Activated T-helper 17 cell treated with anti-CD3 and anti-CD28 coated beads, Interleukin-2, amount 50 U/mL, for 72 hours (primary cell): ENCODE data around the gene ANKRD40. TPM values are rescaled to one million over a fixed set of nuclear protein-coding genes. Genes with fewer than 3 reads are reported as not detected.
"Not testable (repeated sequence)": the region's sequence is repeated elsewhere in the genome, so short reads cannot be mapped to it uniquely, and the experiment has no call there.

Experiments used
- ATAC-seq: fragments of 150-1000 bp; cut with Tn5 transposase; replicated peaks from 2 replicates; pipeline ENCODE4 v1.10.0; 2021; ENCODE audit warnings: mild to moderate bottlenecking, moderate library complexity
- H3K27ac Mint-ChIP-seq: one replicate; pipeline ENCODE4 v1.8.0; 2022; ENCODE audit warnings: mixed read lengths
- H3K27me3 Mint-ChIP-seq: one replicate; pipeline ENCODE4 v1.8.0; 2022; ENCODE audit warnings: mixed read lengths
- H3K36me3 Mint-ChIP-seq: one replicate; pipeline ENCODE4 v1.8.0; 2022; ENCODE audit warnings: low read depth, mild to moderate bottlenecking, mixed read lengths
- H3K4me1 Mint-ChIP-seq: one replicate; pipeline ENCODE4 v1.8.0; 2022; ENCODE audit warnings: mixed read lengths
- H3K4me3 Mint-ChIP-seq: one replicate; pipeline ENCODE4 v1.8.0; 2022; ENCODE audit warnings: mild to moderate bottlenecking, mixed read lengths
- H3K9me3 Mint-ChIP-seq: one replicate; pipeline ENCODE4 v1.8.0; 2022; ENCODE audit warnings: mixed read lengths
- total RNA-seq, 2 donors: library from RNA; stranded (reverse); gene quantifications; one replicate each; pipeline ENCODE4 v1.2.3, GENCODE V29; 2022

ANKRD40 gene
- total RNA-seq, result 10 to 100 TPM; 13.0 to 29.9 TPM

GRCh38 chr17:50707289-50708049, at the start of gene ANKRD40:
TSS of gene ANKRD40 (minus strand) at chr17:50707914. CDS start at chr17:50707654, 260 bp downstream.
- H3K27me3 Mint-ChIP-seq, result no peaks in the 10 kb centered on the region
- H3K9me3 Mint-ChIP-seq, result no peaks in the 10 kb centered on the region
- H3K36me3 Mint-ChIP-seq, result peaks cover 42% of the 10 kb centered on the region
- peak within 1 kb of the TSS; percentile 94 for H3K27ac Mint-ChIP-seq
- peak; percentile 84 for ATAC-seq
- H3K4me1 Mint-ChIP-seq, result peaks cover 25% of the 10 kb centered on the region
- peak within 1 kb of the TSS; percentile 92 for H3K4me3 Mint-ChIP-seq

GRCh38 chr17:50754521-50754920, 46.8 kb upstream of the ANKRD40 start:
- H3K27ac Mint-ChIP-seq, result peak overlapping the region; percentile 0
- peaks cover 73% of the 10 kb centered on the region for H3K36me3 Mint-ChIP-seq
- no peaks in the 10 kb centered on the region for H3K4me1 Mint-ChIP-seq
- H3K27me3 Mint-ChIP-seq, result no peaks in the 10 kb centered on the region
- no peak for ATAC-seq
- no peak overlapping the region for H3K4me3 Mint-ChIP-seq
- no peaks in the 10 kb centered on the region for H3K9me3 Mint-ChIP-seq

- ATAC-seq, result no peak
- Mint-ChIP-seq H3K27me3 (no peaks in the 10 kb centered on the region), H3K36me3 (peaks cover 100% of the 10 kb centered on the region), H3K4me3 (no peak overlapping the region), H3K27ac (no peak overlapping the region), H3K9me3 (no peaks in the 10 kb centered on the region), H3K4me1 (no peaks in the 10 kb centered on the region)
Observed at GRCh38 chr17:50749245-50749644, 41.5 kb upstream of the ANKRD40 start.

GRCh38 chr17:50745631-50746030, 37.9 kb upstream of the ANKRD40 start:
- no peaks in the 10 kb centered on the region for H3K27me3 Mint-ChIP-seq
- no peak overlapping the region for H3K4me3 Mint-ChIP-seq
- no peaks in the 10 kb centered on the region for H3K9me3 Mint-ChIP-seq
- no peak overlapping the region for H3K27ac Mint-ChIP-seq
- H3K4me1 Mint-ChIP-seq, result no peaks in the 10 kb centered on the region
- no peak for ATAC-seq
- H3K36me3 Mint-ChIP-seq, result peaks cover 100% of the 10 kb centered on the region

GRCh38 chr17:50739098-50739497, 31.4 kb upstream of the ANKRD40 start:
- Mint-ChIP-seq H3K4me1 (peaks cover 23% of the 10 kb centered on the region), H3K9me3 (no peaks in the 10 kb centered on the region), H3K36me3 (peaks cover 99% of the 10 kb centered on the region), H3K27ac (peak overlapping the region; percentile 3), H3K4me3 (no peak overlapping the region), H3K27me3 (no peaks in the 10 kb centered on the region)
- ATAC-seq, result peak; percentile 64

- Mint-ChIP-seq H3K27ac (no peak overlapping the region), H3K9me3 (no peaks in the 10 kb centered on the region), H3K27me3 (no peaks in the 10 kb centered on the region), H3K36me3 (peaks cover 88% of the 10 kb centered on the region), H3K4me3 (no peak overlapping the region), H3K4me1 (peaks cover 24% of the 10 kb centered on the region)
- peak; percentile 97 for ATAC-seq
Observed at GRCh38 chr17:50737118-50737698, 29.5 kb upstream of the ANKRD40 start.

- peaks cover 34% of the 10 kb centered on the region for H3K4me1 Mint-ChIP-seq
- peaks cover 81% of the 10 kb centered on the region for H3K36me3 Mint-ChIP-seq
- no peaks in the 10 kb centered on the region for H3K9me3 Mint-ChIP-seq
- H3K4me3 Mint-ChIP-seq, result no peak overlapping the region
- no peak for ATAC-seq
- no peak overlapping the region for H3K27ac Mint-ChIP-seq
- no peaks in the 10 kb centered on the region for H3K27me3 Mint-ChIP-seq
Observed at GRCh38 chr17:50735287-50735686, 27.6 kb upstream of the ANKRD40 start.

GRCh38 chr17:50731575-50732460, 24.1 kb upstream of the ANKRD40 start:
- Mint-ChIP-seq H3K4me3 (peak overlapping the region; percentile 22), H3K27me3 (no peaks in the 10 kb centered on the region), H3K27ac (peak overlapping the region; percentile 78), H3K4me1 (peaks cover 30% of the 10 kb centered on the region), H3K36me3 (peaks cover 66% of the 10 kb centered on the region), H3K9me3 (no peaks in the 10 kb centered on the region)
- no peak for ATAC-seq

- peaks cover 25% of the 10 kb centered on the region for H3K4me1 Mint-ChIP-seq
- H3K27me3 Mint-ChIP-seq, result no peaks in the 10 kb centered on the region
- ATAC-seq, result peak; percentile 86
- H3K4me3 Mint-ChIP-seq, result peak overlapping the region; percentile 48
- H3K36me3 Mint-ChIP-seq, result peaks cover 56% of the 10 kb centered on the region
- H3K27ac Mint-ChIP-seq, result peak overlapping the region; percentile 55
- no peaks in the 10 kb centered on the region for H3K9me3 Mint-ChIP-seq
Observed at GRCh38 chr17:50728881-50729765, 21.4 kb upstream of the ANKRD40 start.

- Mint-ChIP-seq H3K36me3 (peaks cover 62% of the 10 kb centered on the region), H3K27me3 (no peaks in the 10 kb centered on the region), H3K9me3 (no peaks in the 10 kb centered on the region), H3K4me3 (peak overlapping the region; percentile 48), H3K4me1 (peaks cover 25% of the 10 kb centered on the region), H3K27ac (peak overlapping the region; percentile 55)
- ATAC-seq, result no peak
Observed at GRCh38 chr17:50728112-50728429, 20.4 kb upstream of the ANKRD40 start.

- H3K9me3 Mint-ChIP-seq, result no peaks in the 10 kb centered on the region
- no peak overlapping the region for H3K27ac Mint-ChIP-seq
- H3K4me1 Mint-ChIP-seq, result peaks cover 28% of the 10 kb centered on the region
- no peaks in the 10 kb centered on the region for H3K27me3 Mint-ChIP-seq
- ATAC-seq, result no peak
- peak overlapping the region; percentile 12 for H3K4me3 Mint-ChIP-seq
- H3K36me3 Mint-ChIP-seq, result peaks cover 62% of the 10 kb centered on the region
Observed at GRCh38 chr17:50725769-50726655, 18.3 kb upstream of the ANKRD40 start.

GRCh38 chr17:50724622-50725021, 16.9 kb upstream of the ANKRD40 start:
- not testable (repeated sequence) for H3K9me3 Mint-ChIP-seq, H3K27ac Mint-ChIP-seq, H3K27me3 Mint-ChIP-seq, H3K4me3 Mint-ChIP-seq, ATAC-seq
- H3K36me3 Mint-ChIP-seq, result peaks cover 76% of the 10 kb centered on the region
- peaks cover 28% of the 10 kb centered on the region for H3K4me1 Mint-ChIP-seq

GRCh38 chr17:50722746-50723145, 15.0 kb upstream of the ANKRD40 start:
- Mint-ChIP-seq H3K36me3 (peaks cover 67% of the 10 kb centered on the region), H3K4me1 (peaks cover 22% of the 10 kb centered on the region), H3K9me3 (no peaks in the 10 kb centered on the region), H3K4me3 (peak overlapping the region; percentile 90), H3K27me3 (no peaks in the 10 kb centered on the region), H3K27ac (no peak overlapping the region)
- no peak for ATAC-seq
